ENCODE measurements around the gene ZNF407. TPM values are rescaled to one million over a fixed set of nuclear protein-coding genes. Genes with fewer than 3 reads are reported as not detected.
A peak's percentile ranks its signal among the peaks of the same experiment; 100 is the strongest.

ZNF407 gene
- total RNA-seq, 2 donors from 2014 or later: 16.5 to 22.1 TPM

- Mint-ChIP-seq H3K27ac (peak overlapping the region in 1 of 2 donors; percentile 44), H3K9me3 (no peaks in the 10 kb centered on the region), H3K36me3 (peaks cover 11 to 26% of the 10 kb centered on the region in 2 donors)
- DNase-seq (ENCODE audit: low spot score in 2 of 2) (no peak), ATAC-seq (no peak)
Observed at GRCh38 chr18:75065251-75066000, 467.8 kb downstream of the ZNF407 start.

GRCh38 chr18:75066021-75066880 lies 468.6 kb downstream of the ZNF407 start:
- ATAC-seq: no peak

GRCh38 chr18:75066936-75067335 lies 469.3 kb downstream of the ZNF407 start:
- DNase-seq (ENCODE audit: low spot score in 2 of 2) (no peak), ATAC-seq (no peak)
- peaks cover 11 to 23% of the 10 kb centered on the region in 2 donors for H3K36me3 Mint-ChIP-seq
- no peaks in the 10 kb centered on the region for H3K9me3 Mint-ChIP-seq
- no peak overlapping the region for H3K27ac Mint-ChIP-seq

More at GRCh38 chr18:75066021-75066880, 468.6 kb downstream of the ZNF407 start:
- peaks cover 11 to 26% of the 10 kb centered on the region in 2 donors for H3K36me3 Mint-ChIP-seq
- no peak overlapping the region for H3K27ac Mint-ChIP-seq
- no peaks in the 10 kb centered on the region for H3K9me3 Mint-ChIP-seq
- no peak for DNase-seq (ENCODE audit: low spot score in 2 of 2)

- Mint-ChIP-seq H3K27ac (peak overlapping the region; percentile 61 to 84), H3K36me3 (peaks cover 11 to 18% of the 10 kb centered on the region in 2 donors), H3K9me3 (no peaks in the 10 kb centered on the region)
- no peak for DNase-seq (ENCODE audit: low spot score in 2 of 2)
- ATAC-seq: no peak
Observed at GRCh38 chr18:75067996-75068645, 470.5 kb downstream of the ZNF407 start.

GRCh38 chr18:75068682-75069435 lies 471.2 kb downstream of the ZNF407 start:
- no peak for DNase-seq (ENCODE audit: low spot score in 2 of 2)
- Mint-ChIP-seq H3K36me3 (peaks cover 15% of the 10 kb centered on the region in 2 donors), H3K27ac (peak overlapping the region; percentile 40 to 84), H3K9me3 (peaks cover 3 to 4% of the 10 kb centered on the region in 2 donors)
- ATAC-seq: no peak

DNA sequence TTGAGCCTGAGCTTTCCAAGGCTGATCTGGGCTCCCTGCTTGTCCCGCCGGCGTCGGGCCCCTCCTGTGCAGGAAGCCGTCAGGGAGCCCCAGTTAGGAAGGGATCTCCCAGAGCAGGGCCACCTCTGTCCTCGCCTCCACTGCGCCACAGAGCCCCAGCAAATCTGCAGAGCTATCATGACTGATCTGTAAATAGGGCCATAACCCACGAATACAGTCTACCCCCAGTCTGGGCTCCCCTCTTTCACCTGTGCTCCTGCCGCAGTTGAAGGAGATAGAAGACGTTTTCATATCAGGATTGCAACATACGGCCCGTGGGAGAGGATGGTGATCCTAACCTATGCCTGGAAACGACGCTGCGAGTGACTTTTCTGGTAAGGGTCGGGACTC lies 472.6 kb downstream of the ZNF407 start:
- peak overlapping the region; percentile 84 to 97 for H3K27ac Mint-ChIP-seq
- H3K36me3 Mint-ChIP-seq: peaks cover 18 to 20% of the 10 kb centered on the region in 2 donors
- ATAC-seq (no peak), DNase-seq (ENCODE audit: low spot score in 2 of 2) (no peak)
- H3K9me3 Mint-ChIP-seq: peaks cover 11 to 12% of the 10 kb centered on the region in 2 donors

DNA sequence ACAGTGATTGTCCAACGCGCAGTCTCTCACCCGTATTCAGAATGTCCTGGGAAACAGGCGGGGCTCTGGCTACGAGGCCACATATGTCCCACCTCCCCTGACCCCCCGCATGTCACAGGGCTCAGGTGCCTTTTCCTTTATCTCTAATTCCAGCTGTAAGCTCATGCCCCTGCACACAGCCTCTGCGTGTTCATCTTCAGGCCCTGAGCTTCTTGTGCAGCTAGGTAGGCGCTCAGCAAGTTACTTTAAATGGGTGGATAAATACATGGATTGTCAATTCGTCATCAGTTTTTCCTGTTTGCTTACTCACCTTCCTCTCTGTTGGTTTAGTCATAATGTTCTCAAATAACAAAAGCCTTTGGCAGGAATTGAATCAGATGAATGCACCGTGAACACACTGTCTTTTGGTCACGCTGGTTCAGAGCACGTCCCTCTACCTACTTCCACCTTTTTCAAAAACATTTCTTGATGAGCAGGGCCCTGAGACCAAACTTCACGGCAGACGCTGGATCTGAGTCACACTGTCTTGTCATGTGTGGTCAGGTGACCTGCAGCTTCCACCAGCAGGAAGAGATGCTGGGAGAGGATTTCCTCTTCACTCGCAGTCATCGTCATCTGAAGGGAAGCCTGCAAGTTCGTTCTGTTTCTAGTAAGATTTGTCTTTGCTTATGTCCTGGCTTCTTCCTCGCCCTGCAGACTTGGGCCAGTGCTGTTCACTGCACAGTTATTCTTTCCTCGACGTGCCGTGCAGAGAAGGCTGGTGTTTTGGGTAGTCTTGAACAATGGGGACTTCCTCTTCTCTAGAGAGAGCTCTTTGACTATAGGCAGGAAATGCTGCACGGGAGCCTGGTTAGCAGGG lies 473.2 kb downstream of the ZNF407 start:
- peak; percentile 65 to 80 for DNase-seq (ENCODE audit: low spot score in 2 of 2)
- peak; percentile 95 to 96 for ATAC-seq
- Mint-ChIP-seq H3K27ac (peak overlapping the region; percentile 84 to 97), H3K36me3 (peaks cover 16 to 20% of the 10 kb centered on the region in 2 donors), H3K9me3 (peaks cover 11 to 15% of the 10 kb centered on the region in 2 donors)

DNA sequence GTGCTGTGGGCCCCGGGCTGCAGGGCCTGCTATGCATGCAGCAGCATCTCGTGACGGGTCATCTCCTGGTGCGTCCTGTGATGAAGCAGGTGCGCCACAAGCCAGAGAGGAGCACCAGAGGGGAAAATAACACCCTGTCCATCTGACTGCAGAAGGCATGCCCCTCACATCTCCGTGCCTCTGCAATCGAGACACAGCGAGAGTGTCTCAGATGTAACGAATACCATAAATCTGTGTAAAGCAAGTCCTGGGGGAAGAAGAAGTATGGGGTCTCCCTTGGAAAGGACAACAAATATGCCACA lies 473.8 kb downstream of the ZNF407 start:
- Mint-ChIP-seq H3K36me3 (peaks cover 22 to 25% of the 10 kb centered on the region in 2 donors), H3K27ac (peak overlapping the region; percentile 84 to 97), H3K9me3 (peaks cover 14 to 20% of the 10 kb centered on the region in 2 donors)
- ATAC-seq: no peak
- DNase-seq (ENCODE audit: low spot score in 2 of 2): no peak

- H3K9me3 Mint-ChIP-seq: peaks cover 18 to 22% of the 10 kb centered on the region in 2 donors
- H3K27ac Mint-ChIP-seq: peak overlapping the region; percentile 84 to 97
- DNase-seq (ENCODE audit: low spot score in 2 of 2): no peak
- ATAC-seq: no peak
- H3K36me3 Mint-ChIP-seq: peaks cover 28 to 31% of the 10 kb centered on the region in 2 donors
Observed at GRCh38 chr18:75071866-75072671, 474.4 kb downstream of the ZNF407 start.

DNA sequence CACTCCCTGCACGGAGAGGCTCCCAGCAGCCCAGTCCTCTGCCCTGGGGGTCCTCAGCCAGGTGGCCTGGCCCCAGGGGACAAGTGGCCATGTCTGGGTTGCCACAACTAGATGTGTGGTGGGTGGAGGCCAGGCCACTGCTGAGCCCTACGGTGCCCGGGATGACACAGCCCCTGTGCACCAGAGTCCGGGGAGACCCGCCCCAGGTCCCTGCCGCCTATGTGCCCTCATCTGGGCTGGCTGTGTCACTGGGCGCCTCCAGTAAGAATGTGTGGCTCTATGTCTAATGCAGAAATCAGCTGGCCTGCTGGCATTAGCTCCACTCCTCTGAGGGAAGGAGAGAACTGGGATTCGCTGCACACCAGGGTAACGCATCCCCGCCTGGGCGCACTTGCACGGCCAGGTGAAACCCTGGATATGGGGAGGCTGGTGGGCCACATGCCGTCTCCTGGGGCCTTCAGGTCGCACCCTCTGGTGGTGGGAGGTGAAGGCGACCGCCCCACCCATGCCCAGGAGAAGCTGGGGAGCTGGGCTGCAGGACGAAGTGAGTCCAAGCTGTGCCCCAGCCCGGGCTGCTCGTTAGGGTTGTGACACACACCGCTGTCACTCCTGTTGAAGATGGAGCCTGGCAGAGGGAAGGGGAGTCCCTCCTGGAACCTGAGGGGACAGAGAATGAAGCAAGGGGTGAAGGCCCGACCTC lies 475.2 kb downstream of the ZNF407 start:
- no peak for DNase-seq (ENCODE audit: low spot score in 2 of 2)
- ATAC-seq: no peak
- Mint-ChIP-seq H3K27ac (peak overlapping the region in 1 of 2 donors; percentile 84), H3K36me3 (peaks cover 32 to 34% of the 10 kb centered on the region in 2 donors), H3K9me3 (peaks cover 24 to 28% of the 10 kb centered on the region in 2 donors)

DNA sequence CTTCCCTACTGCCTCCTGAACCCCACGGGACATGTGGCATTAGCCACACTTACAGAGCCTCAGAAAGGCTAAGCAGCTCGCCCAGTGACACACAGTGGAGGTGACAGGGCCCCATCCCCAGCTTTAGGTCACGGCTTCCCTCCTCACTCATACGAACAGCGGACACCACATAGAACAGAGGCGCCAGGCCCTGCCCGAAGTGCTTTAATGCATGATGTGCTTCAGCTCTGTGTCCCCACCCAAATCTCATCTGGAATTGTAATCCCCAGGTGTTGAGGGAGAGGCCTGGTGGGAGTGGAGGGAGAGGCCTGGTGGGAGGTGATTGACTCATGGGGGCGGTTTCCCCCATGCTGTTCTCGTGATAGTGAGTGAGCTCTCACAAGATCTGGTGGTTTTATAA lies 476.0 kb downstream of the ZNF407 start:
- Mint-ChIP-seq H3K36me3 (peaks cover 38 to 41% of the 10 kb centered on the region in 2 donors), H3K9me3 (peaks cover 30 to 32% of the 10 kb centered on the region in 2 donors), H3K27ac (peak overlapping the region in 1 of 2 donors; percentile 44)
- no peak for DNase-seq (ENCODE audit: low spot score in 2 of 2)
- no peak for ATAC-seq

DNA sequence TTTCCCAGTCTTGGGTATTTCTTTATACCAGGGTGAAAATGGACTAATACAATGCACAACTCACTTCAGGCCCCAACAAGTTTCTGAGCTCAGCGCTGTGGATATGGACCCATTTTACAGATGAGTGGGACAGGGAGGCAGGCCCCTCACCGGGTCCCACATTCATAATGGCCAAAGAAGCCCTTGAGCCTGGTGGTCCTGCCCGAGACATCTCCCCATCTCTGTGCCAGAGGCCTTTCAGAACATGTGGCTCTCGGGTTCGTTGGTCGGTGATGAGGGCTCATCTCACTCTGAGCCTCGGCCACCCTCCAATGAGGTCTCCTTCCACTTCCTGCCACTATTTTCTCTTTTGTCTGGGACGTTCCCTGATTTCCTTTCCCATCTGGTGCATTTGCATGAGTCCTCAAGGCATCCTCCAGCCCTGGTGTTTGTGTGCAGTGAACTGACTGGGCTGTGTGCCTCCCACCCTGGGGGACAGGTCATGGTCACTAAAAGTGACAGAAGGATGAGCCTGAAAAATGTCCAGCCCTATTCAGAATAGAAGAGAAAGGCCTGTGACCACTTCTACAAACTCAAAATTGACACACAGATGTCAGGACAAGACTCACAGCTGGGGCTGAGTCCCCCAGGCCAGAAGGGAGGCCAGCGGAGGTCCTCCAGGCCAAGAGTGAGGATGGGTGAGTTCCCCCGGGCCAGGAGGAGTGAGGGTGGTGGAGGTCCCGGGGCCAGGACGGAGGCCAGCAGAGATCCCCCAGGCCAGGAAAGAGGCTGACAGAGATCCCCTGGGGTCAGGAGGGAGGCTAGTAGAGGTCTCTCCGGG lies 476.7 kb downstream of the ZNF407 start:
- DNase-seq (ENCODE audit: low spot score in 2 of 2): no peak
- ATAC-seq: no peak
- H3K27ac Mint-ChIP-seq: peak overlapping the region; percentile 44 to 85
- peaks cover 41 to 43% of the 10 kb centered on the region in 2 donors for H3K36me3 Mint-ChIP-seq
- H3K9me3 Mint-ChIP-seq: peaks cover 37 to 39% of the 10 kb centered on the region in 2 donors

- H3K9me3 Mint-ChIP-seq: peaks cover 38 to 39% of the 10 kb centered on the region in 2 donors
- H3K27ac Mint-ChIP-seq: no peak overlapping the region
- H3K36me3 Mint-ChIP-seq: peaks cover 41 to 43% of the 10 kb centered on the region in 2 donors
- no peak for ATAC-seq
- no peak for DNase-seq (ENCODE audit: low spot score in 2 of 2)
Observed at GRCh38 chr18:75075016-75075305, 477.3 kb downstream of the ZNF407 start.

DNA sequence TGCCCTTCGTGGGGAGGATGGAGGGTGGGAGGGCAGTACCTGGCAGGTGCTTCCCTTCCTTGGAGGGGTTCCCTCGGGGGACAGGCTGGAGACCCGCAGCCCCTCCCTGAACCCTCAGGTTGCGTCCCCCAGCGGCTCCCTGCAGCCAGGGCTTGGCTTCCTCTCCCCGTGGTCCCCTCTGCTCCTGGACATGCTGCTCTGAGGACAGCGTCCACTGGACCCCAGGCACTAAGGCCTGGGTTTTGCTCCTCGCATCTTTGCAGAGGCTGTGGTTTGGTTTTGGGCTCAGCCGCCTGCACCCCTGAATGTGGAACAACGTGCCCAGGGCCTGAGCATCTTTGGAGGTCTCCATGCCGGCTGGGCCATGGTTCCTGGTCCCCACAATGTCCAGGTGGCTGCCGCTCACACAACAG lies 477.8 kb downstream of the ZNF407 start:
- DNase-seq (ENCODE audit: low spot score in 2 of 2): no peak
- ATAC-seq: no peak
- no peak overlapping the region for H3K27ac Mint-ChIP-seq
- H3K36me3 Mint-ChIP-seq: peaks cover 41 to 43% of the 10 kb centered on the region in 2 donors
- peaks cover 38 to 39% of the 10 kb centered on the region in 2 donors for H3K9me3 Mint-ChIP-seq

Data from activated naive CD4-positive, alpha-beta T cell treated with anti-CD3 and anti-CD28 coated beads, Interleukin-2, amount 50 U/mL, for 72 hours (primary cell).